ENCODE results near the gene CNIH2. TPM values are rescaled to one million over a fixed set of nuclear protein-coding genes. Genes with fewer than 3 reads are reported as not detected.

CNIH2 gene
- total RNA-seq, 4 donors from 2014 or later = not detected

- no peaks in the 10 kb centered on the region for H3K9me3 ChIP-seq
- H3K36me3 ChIP-seq = peaks cover 0 to 28% (median 0%) of the 10 kb centered on the region in 3 donors
- H3K4me1 ChIP-seq = peaks cover 0 to 16% (median 9%) of the 10 kb centered on the region in 4 donors
- H3K4me3 ChIP-seq = no peak overlapping the region
- H3K27me3 ChIP-seq = no peaks in the 10 kb centered on the region
- TF ChIP-seq, protein P1, sequence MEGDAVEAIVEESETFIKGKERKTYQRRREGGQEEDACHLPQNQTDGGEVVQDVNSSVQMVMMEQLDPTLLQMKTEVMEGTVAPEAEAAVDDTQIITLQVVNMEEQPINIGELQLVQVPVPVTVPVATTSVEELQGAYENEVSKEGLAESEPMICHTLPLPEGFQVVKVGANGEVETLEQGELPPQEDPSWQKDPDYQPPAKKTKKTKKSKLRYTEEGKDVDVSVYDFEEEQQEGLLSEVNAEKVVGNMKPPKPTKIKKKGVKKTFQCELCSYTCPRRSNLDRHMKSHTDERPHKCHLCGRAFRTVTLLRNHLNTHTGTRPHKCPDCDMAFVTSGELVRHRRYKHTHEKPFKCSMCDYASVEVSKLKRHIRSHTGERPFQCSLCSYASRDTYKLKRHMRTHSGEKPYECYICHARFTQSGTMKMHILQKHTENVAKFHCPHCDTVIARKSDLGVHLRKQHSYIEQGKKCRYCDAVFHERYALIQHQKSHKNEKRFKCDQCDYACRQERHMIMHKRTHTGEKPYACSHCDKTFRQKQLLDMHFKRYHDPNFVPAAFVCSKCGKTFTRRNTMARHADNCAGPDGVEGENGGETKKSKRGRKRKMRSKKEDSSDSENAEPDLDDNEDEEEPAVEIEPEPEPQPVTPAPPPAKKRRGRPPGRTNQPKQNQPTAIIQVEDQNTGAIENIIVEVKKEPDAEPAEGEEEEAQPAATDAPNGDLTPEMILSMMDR (IDR thresholded peaks at IDR 0.05) = no peak
- no peak for TF ChIP-seq POLR2A (IDR thresholded peaks at IDR 0.05)
- DNase-seq = no peak
- no peak overlapping the region for H3K27ac ChIP-seq
Observed at GRCh38 chr11:66259225-66259624, 18.8 kb upstream of the CNIH2 start.

DNA sequence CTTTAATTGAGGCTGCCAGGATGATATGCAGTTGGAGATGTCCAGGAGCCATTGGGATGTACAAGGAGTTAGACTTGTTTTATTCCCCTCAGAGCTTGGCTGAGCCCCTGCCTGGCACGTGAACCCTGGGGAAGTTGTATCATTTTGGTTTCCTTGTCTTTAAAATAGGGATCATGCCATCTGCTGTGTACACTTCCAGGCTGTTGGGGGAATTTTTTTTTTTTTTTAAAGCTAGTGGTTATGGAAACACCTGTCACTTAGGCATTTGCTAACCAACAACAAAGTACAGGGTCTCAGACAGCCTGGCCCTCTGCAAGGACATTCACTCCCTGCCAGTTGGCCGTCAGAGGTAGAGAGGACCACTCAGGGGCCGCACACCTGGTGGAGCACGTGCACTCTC, 18.0 kb upstream of the CNIH2 start:
- peaks cover 0 to 16% (median 9%) of the 10 kb centered on the region in 4 donors for H3K4me1 ChIP-seq
- no peaks in the 10 kb centered on the region for H3K9me3 ChIP-seq
- no peak for TF ChIP-seq POLR2A (IDR thresholded peaks at IDR 0.05)
- TF ChIP-seq, protein P1 (IDR thresholded peaks at IDR 0.05) = no peak
- no peak overlapping the region for H3K4me3 ChIP-seq
- peaks cover 0 to 28% (median 0%) of the 10 kb centered on the region in 3 donors for H3K36me3 ChIP-seq
- no peak overlapping the region for H3K27ac ChIP-seq
- H3K27me3 ChIP-seq = no peaks in the 10 kb centered on the region
- no peak for DNase-seq

DNA sequence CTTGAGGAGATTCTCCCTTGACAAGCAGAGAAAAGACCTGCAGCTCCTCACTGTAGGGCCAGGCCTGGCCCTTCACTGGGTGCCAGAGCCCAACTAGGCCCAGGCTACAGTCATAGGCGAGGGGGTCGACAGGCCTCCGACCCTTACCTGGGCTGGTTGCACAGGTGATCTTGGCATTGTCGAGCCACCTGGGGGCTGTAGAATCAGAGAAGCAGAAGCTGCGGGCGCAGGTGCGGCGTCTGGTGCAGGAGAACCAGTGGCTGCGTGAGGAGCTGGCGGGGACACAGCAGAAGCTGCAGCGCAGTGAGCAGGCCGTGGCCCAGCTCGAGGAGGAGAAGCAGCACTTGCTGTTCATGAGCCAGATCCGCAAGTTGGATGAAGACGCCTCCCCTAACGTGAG, 16.4 kb upstream of the CNIH2 start:
- DNase-seq = no peak
- Histone ChIP-seq H3K4me1 (peaks cover 0 to 25% (median 7%) of the 10 kb centered on the region in 4 donors), H3K36me3 (peaks cover 0 to 28% (median 0%) of the 10 kb centered on the region in 3 donors), H3K27me3 (no peaks in the 10 kb centered on the region), H3K4me3 (no peak overlapping the region), H3K27ac (no peak overlapping the region), H3K9me3 (no peaks in the 10 kb centered on the region)
- TF ChIP-seq, protein P1 (IDR thresholded peaks at IDR 0.05) = no peak
- no peak for TF ChIP-seq POLR2A (IDR thresholded peaks at IDR 0.05)

GRCh38 chr11:66262191-66262590, 15.8 kb upstream of the CNIH2 start:
- Histone ChIP-seq H3K36me3 (peaks cover 0 to 28% (median 0%) of the 10 kb centered on the region in 3 donors), H3K27me3 (no peaks in the 10 kb centered on the region), H3K9me3 (no peaks in the 10 kb centered on the region), H3K27ac (no peak overlapping the region), H3K4me1 (peaks cover 0 to 25% (median 6%) of the 10 kb centered on the region in 4 donors), H3K4me3 (no peak overlapping the region)
- TF ChIP-seq POLR2A (IDR thresholded peaks at IDR 0.05) = no peak
- TF ChIP-seq, protein P1 (IDR thresholded peaks at IDR 0.05) = no peak
- no peak for DNase-seq

DNA sequence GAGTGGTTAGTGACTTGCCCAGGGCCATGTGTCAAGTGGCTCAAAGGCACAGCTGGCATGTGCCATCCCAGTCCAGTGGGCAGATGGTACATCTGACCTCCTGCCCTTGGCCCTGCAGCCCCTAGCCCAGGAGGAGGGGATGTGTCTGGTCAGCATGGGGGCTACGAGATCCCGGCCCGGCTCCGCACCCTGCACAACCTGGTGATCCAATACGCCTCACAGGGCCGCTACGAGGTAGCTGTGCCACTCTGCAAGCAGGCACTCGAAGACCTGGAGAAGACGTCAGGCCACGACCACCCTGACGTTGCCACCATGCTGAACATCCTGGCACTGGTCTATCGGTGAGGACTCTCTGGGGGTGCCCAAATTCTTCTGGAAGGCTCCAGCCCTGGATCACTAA, 15.3 kb upstream of the CNIH2 start:
- TF ChIP-seq, protein P1 (IDR thresholded peaks at IDR 0.05) = no peak
- no peak for TF ChIP-seq POLR2A (IDR thresholded peaks at IDR 0.05)
- peaks cover 0 to 23% (median 6%) of the 10 kb centered on the region in 4 donors for H3K4me1 ChIP-seq
- H3K4me3 ChIP-seq = no peak overlapping the region
- peaks cover 0 to 28% (median 0%) of the 10 kb centered on the region in 3 donors for H3K36me3 ChIP-seq
- no peaks in the 10 kb centered on the region for H3K9me3 ChIP-seq
- no peak overlapping the region for H3K27ac ChIP-seq
- no peaks in the 10 kb centered on the region for H3K27me3 ChIP-seq
- DNase-seq = no peak

- Histone ChIP-seq H3K4me3 (no peak overlapping the region), H3K9me3 (no peaks in the 10 kb centered on the region), H3K27ac (no peak overlapping the region), H3K4me1 (peaks cover 0 to 23% (median 6%) of the 10 kb centered on the region in 4 donors), H3K36me3 (peaks cover 0 to 28% (median 0%) of the 10 kb centered on the region in 3 donors), H3K27me3 (no peaks in the 10 kb centered on the region)
- TF ChIP-seq, protein P1 (IDR thresholded peaks at IDR 0.05) = no peak
- no peak for TF ChIP-seq POLR2A (IDR thresholded peaks at IDR 0.05)
- DNase-seq = no peak
Observed at GRCh38 chr11:66263231-66263630, 14.7 kb upstream of the CNIH2 start.

Measured in Peyer's patch (tissue), 4 donors.